Heart left ventricle (tissue), 13 donors: ENCODE data around the gene FGFR4.

Source experiments
- CTCF ChIP-seq, 12 donors: fragments of 200-600 bp; sonication (generic) in 4 of 12; IDR thresholded peaks; one replicate each; pipeline versions ENCODE4 v1.5.0 to v1.8.0; 2018 to 2022; ENCODE audit warnings: antibody characterized with exemption in 12 of 12, mild to moderate bottlenecking in 5 of 12
- POLR2A ChIP-seq, 2 donors: fragments of 450-650 bp; IDR thresholded peaks; one replicate each; pipeline ENCODE4 v1.6.1; 2017; ENCODE audit warnings: antibody characterized with exemption in 2 of 2, mild to moderate bottlenecking in 2 of 2, moderate library complexity in 2 of 2
- donor health status: ischemic (EF 13 %, LVEDD 7.1; RV severe dilation, severe dysfunction).
- donor health status: DM: no; HTN: yes; CAD: no.
- donor health status: DM: no; HTN: no; CAD: no.
- donor health status: ischemic (EF 25% LVEDD 6.9; RV normal size, moderate dysfunction).
- donor health status: ischemic (EF 25% LVEDD 5.7; RV mildly dilated, moderate dysfunction).
- donor health status: ischemic (EF 35%, LVEDD 5.7; RV mildly dilated, moderate dysfunction).
- donor health status: nonischemic (EF 11% LVEDD 7.7; RV severe dilation, severe dysfunction).
- donor health status: DM: yes; HTN: yes; CAD: no.
- donor health status: PGD.
- donor health status: ischemic (EF 29% LVEDD 5.4; RV normal size, mild dysfunction).
- donor health status: nonischemic (EF 23%, LVEDD 6.1; RV moderate dilation, normal function).

- TF ChIP-seq CTCF (IDR thresholded peaks at IDR 0.05) (no peak), POLR2A (IDR thresholded peaks at IDR 0.05) (no peak)
Measured at GRCh38 chr5:177043958-177044357, 42.8 kb upstream of the FGFR4 start.
